Glomerular visceral epithelial cell (primary cell): ENCODE results near the gene TEX9.
"Not testable (repeated sequence)": the region's sequence is repeated elsewhere in the genome, so short reads cannot be mapped to it uniquely, and the experiment has no call there.

ENCODE experiments used
- DNase-seq: peaks from one replicate; pipeline ENCODE4 v3.0.0-alpha.2; 2016; ENCODE audit errors: extremely low spot score

The TEX9 gene

GRCh38 chr15:56365075-56365711, at the start of gene TEX9:
TEX9 (plus strand) TSS chr15:56365426; CDS start chr15:56365451, 25 bp downstream.
- peak; percentile 86 for DNase-seq

- not testable (repeated sequence) for DNase-seq
These were observed 48.7 kb upstream of the TEX9 start for GRCh38 chr15:56316561-56316960.

- DNase-seq = no peak
These were observed 44.9 kb upstream of the TEX9 start for GRCh38 chr15:56320316-56320715.

GRCh38 chr15:56320861-56321260, 44.4 kb upstream of the TEX9 start:
- DNase-seq = no peak

- no peak for DNase-seq
These were observed 42.8 kb upstream of the TEX9 start for GRCh38 chr15:56322444-56322843.

- no peak for DNase-seq
These were observed 41.8 kb upstream of the TEX9 start for GRCh38 chr15:56323435-56323834.

GRCh38 chr15:56325186-56325585, 40.0 kb upstream of the TEX9 start:
- DNase-seq = no peak

GRCh38 chr15:56327721-56328502, 37.3 kb upstream of the TEX9 start:
- DNase-seq = no peak

- DNase-seq = no peak
These were observed 28.0 kb upstream of the TEX9 start for GRCh38 chr15:56337084-56337725.

- DNase-seq = no peak
These were observed 25.6 kb upstream of the TEX9 start for GRCh38 chr15:56339594-56339993.

- DNase-seq = no peak
These were observed 24.0 kb upstream of the TEX9 start for GRCh38 chr15:56341201-56341600.

GRCh38 chr15:56342653-56343052, 22.6 kb upstream of the TEX9 start:
- DNase-seq = no peak

- no peak for DNase-seq
These were observed 21.3 kb upstream of the TEX9 start for GRCh38 chr15:56343879-56344278.

- no peak for DNase-seq
These were observed 20.9 kb upstream of the TEX9 start for GRCh38 chr15:56344336-56344735.

GRCh38 chr15:56346414-56346813, 18.8 kb upstream of the TEX9 start:
- no peak for DNase-seq

GRCh38 chr15:56349554-56349953, 15.7 kb upstream of the TEX9 start:
- DNase-seq = no peak

- DNase-seq = no peak
These were observed 13.9 kb upstream of the TEX9 start for GRCh38 chr15:56351353-56351752.

- no peak for DNase-seq
These were observed 13.2 kb upstream of the TEX9 start for GRCh38 chr15:56351957-56352506.

- no peak for DNase-seq
These were observed 12.1 kb upstream of the TEX9 start for GRCh38 chr15:56353119-56353518.

GRCh38 chr15:56353740-56354139, 11.5 kb upstream of the TEX9 start:
- no peak for DNase-seq

GRCh38 chr15:56356616-56357015, 8.6 kb upstream of the TEX9 start:
- DNase-seq = peak; percentile 53

- DNase-seq = no peak
These were observed 6.6 kb upstream of the TEX9 start for GRCh38 chr15:56358604-56359003.

GRCh38 chr15:56361987-56362386, 3.2 kb upstream of the TEX9 start:
- DNase-seq = no peak
